AG08396 (cell line): ENCODE data around the gene OSBP2.

ENCODE experiments used
- DNase-seq: peaks from one replicate; pipeline ENCODE4 v3.0.0; 2012; ENCODE audit warnings: low spot score, mixed read lengths

OSBP2 gene

GRCh38 chr22:30810105-30810504 lies 115.4 kb downstream of the OSBP2 start:
- DNase-seq, result no peak

GRCh38 chr22:30813936-30814335 lies 119.3 kb downstream of the OSBP2 start:
- DNase-seq, result no peak

GRCh38 chr22:30816413-30816812 lies 121.7 kb downstream of the OSBP2 start:
- no peak for DNase-seq

GRCh38 chr22:30821381-30821780 lies 126.7 kb downstream of the OSBP2 start:
- DNase-seq, result no peak

- no peak for DNase-seq
These were observed 127.2 kb downstream of the OSBP2 start for GRCh38 chr22:30821863-30822215.

- DNase-seq, result peak; percentile 55
These were observed 127.7 kb downstream of the OSBP2 start for GRCh38 chr22:30822216-30823014.

GRCh38 chr22:30823015-30823370 lies 128.3 kb downstream of the OSBP2 start:
- DNase-seq, result peak; percentile 42

GRCh38 chr22:30824096-30824495 lies 129.4 kb downstream of the OSBP2 start:
- DNase-seq, result no peak

- no peak for DNase-seq
These were observed 130.0 kb downstream of the OSBP2 start for GRCh38 chr22:30824711-30825110.

GRCh38 chr22:30825711-30826505 lies 131.2 kb downstream of the OSBP2 start:
- no peak for DNase-seq

- DNase-seq, result no peak
These were observed 132.1 kb downstream of the OSBP2 start for GRCh38 chr22:30826670-30827355.

- no peak for DNase-seq
These were observed 133.0 kb downstream of the OSBP2 start for GRCh38 chr22:30827646-30828045.

- no peak for DNase-seq
These were observed 133.8 kb downstream of the OSBP2 start for GRCh38 chr22:30828187-30829155.

GRCh38 chr22:30829901-30830550 lies 135.4 kb downstream of the OSBP2 start:
- peak; percentile 79 for DNase-seq

GRCh38 chr22:30830907-30831306 lies 136.2 kb downstream of the OSBP2 start:
- DNase-seq, result peak; percentile 75

- no peak for DNase-seq
These were observed 137.8 kb downstream of the OSBP2 start for GRCh38 chr22:30832407-30832987.

GRCh38 chr22:30833322-30833721 lies 138.6 kb downstream of the OSBP2 start:
- no peak for DNase-seq

GRCh38 chr22:30837531-30837930 lies 142.9 kb downstream of the OSBP2 start:
- DNase-seq, result no peak

GRCh38 chr22:30838111-30838510 lies 143.4 kb downstream of the OSBP2 start:
- DNase-seq, result no peak

GRCh38 chr22:30841273-30841672 lies 146.6 kb downstream of the OSBP2 start:
- DNase-seq, result no peak

- DNase-seq, result no peak
These were observed 148.6 kb downstream of the OSBP2 start for GRCh38 chr22:30843245-30843644.
